Liver (tissue), 3 donors: ENCODE data around the gene FLAD1.

Source experiments
- EGR1 ChIP-seq, 2 donors: IDR thresholded peaks; 2 replicates each; pipeline ENCODE4 v1.6.1; 2016 to 2018; ENCODE audit warnings: antibody characterized with exemption in 2 of 2, low read depth in 2 of 2
- FOXA1 ChIP-seq: IDR thresholded peaks from 2 replicates; pipeline ENCODE4 v1.6.1; 2016; ENCODE audit warnings: antibody characterized with exemption
- GABPA ChIP-seq, 2 donors: IDR thresholded peaks in 1 of 2; conservative IDR thresholded peaks in 1 of 2; 2 replicates each; pipeline ENCODE4 v1.6.1; 2016; ENCODE audit warnings: antibody characterized with exemption in 2 of 2, mild to moderate bottlenecking in 1 of 2, moderate library complexity in 1 of 2
- HNF4A ChIP-seq, 2 donors: conservative IDR thresholded peaks; 2 replicates each; pipeline ENCODE4 v1.6.1; 2016; ENCODE audit warnings: antibody characterized with exemption in 2 of 2, mild to moderate bottlenecking in 2 of 2
- MAX ChIP-seq: IDR thresholded peaks from 2 replicates; pipeline ENCODE4 v1.6.1; 2016; ENCODE audit warnings: antibody characterized with exemption
- RAD21 ChIP-seq, 2 donors: IDR thresholded peaks; 2 replicates each; pipeline ENCODE4 v1.6.1; 2016; ENCODE audit warnings: antibody characterized with exemption in 2 of 2, mild to moderate bottlenecking in 2 of 2
- RXRA ChIP-seq, 2 donors: IDR thresholded peaks; 2 replicates each; pipeline ENCODE4 v1.6.1; 2017 to 2018; ENCODE audit warnings: antibody characterized with exemption in 2 of 2, mild to moderate bottlenecking in 1 of 2
- SP1 ChIP-seq: IDR thresholded peaks from 2 replicates; pipeline ENCODE4 v1.6.1; 2018; ENCODE audit warnings: antibody characterized with exemption, mild to moderate bottlenecking
- TAF1 ChIP-seq: conservative IDR thresholded peaks from 2 replicates; pipeline ENCODE4 v1.6.1; 2016; ENCODE audit warnings: antibody characterized with exemption, mild to moderate bottlenecking
- YY1 ChIP-seq: IDR thresholded peaks from 2 replicates; pipeline ENCODE4 v1.6.1; 2016; ENCODE audit warnings: antibody characterized with exemption, mild to moderate bottlenecking
- TF ChIP-seq, protein P1 (sequence below): fragments of 150-350 bp; IDR thresholded peaks from 2 replicates; pipeline ENCODE4 v1.5.1; 2017; ENCODE audit warnings: improper control_type of control experiment, low read depth, low read length; ENCODE audit not compliant: missing input control
- TF ChIP-seq, protein P2 (sequence below): IDR thresholded peaks from 2 replicates; pipeline ENCODE4 v1.6.1; 2016; ENCODE audit warnings: antibody characterized with exemption, mild to moderate bottlenecking
- TF ChIP-seq, protein P3 (sequence below): IDR thresholded peaks from 2 replicates; pipeline ENCODE4 v1.6.1; 2016; ENCODE audit warnings: antibody characterized with exemption
- donor health status: healthy.
- donor health status: healthy.

- TF ChIP-seq, protein P1, sequence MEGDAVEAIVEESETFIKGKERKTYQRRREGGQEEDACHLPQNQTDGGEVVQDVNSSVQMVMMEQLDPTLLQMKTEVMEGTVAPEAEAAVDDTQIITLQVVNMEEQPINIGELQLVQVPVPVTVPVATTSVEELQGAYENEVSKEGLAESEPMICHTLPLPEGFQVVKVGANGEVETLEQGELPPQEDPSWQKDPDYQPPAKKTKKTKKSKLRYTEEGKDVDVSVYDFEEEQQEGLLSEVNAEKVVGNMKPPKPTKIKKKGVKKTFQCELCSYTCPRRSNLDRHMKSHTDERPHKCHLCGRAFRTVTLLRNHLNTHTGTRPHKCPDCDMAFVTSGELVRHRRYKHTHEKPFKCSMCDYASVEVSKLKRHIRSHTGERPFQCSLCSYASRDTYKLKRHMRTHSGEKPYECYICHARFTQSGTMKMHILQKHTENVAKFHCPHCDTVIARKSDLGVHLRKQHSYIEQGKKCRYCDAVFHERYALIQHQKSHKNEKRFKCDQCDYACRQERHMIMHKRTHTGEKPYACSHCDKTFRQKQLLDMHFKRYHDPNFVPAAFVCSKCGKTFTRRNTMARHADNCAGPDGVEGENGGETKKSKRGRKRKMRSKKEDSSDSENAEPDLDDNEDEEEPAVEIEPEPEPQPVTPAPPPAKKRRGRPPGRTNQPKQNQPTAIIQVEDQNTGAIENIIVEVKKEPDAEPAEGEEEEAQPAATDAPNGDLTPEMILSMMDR = no peak
- TF ChIP-seq, protein P2, sequence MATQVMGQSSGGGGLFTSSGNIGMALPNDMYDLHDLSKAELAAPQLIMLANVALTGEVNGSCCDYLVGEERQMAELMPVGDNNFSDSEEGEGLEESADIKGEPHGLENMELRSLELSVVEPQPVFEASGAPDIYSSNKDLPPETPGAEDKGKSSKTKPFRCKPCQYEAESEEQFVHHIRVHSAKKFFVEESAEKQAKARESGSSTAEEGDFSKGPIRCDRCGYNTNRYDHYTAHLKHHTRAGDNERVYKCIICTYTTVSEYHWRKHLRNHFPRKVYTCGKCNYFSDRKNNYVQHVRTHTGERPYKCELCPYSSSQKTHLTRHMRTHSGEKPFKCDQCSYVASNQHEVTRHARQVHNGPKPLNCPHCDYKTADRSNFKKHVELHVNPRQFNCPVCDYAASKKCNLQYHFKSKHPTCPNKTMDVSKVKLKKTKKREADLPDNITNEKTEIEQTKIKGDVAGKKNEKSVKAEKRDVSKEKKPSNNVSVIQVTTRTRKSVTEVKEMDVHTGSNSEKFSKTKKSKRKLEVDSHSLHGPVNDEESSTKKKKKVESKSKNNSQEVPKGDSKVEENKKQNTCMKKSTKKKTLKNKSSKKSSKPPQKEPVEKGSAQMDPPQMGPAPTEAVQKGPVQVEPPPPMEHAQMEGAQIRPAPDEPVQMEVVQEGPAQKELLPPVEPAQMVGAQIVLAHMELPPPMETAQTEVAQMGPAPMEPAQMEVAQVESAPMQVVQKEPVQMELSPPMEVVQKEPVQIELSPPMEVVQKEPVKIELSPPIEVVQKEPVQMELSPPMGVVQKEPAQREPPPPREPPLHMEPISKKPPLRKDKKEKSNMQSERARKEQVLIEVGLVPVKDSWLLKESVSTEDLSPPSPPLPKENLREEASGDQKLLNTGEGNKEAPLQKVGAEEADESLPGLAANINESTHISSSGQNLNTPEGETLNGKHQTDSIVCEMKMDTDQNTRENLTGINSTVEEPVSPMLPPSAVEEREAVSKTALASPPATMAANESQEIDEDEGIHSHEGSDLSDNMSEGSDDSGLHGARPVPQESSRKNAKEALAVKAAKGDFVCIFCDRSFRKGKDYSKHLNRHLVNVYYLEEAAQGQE = no peak
- TF ChIP-seq FOXA1 = no peak
- no peak for TF ChIP-seq TAF1
- TF ChIP-seq RAD21 (IDR thresholded peaks at IDR 0.05) = no peak
- no peak for TF ChIP-seq SP1
- no peak for TF ChIP-seq HNF4A (conservative IDR thresholded peaks at IDR 0.05)
- TF ChIP-seq EGR1 (IDR thresholded peaks at IDR 0.05; ENCODE audit: low read depth in 2 of 2) = no peak
- TF ChIP-seq GABPA (IDR thresholded peaks at IDR 0.05 in 1 of 2, conservative IDR thresholded peaks at IDR 0.05 in 1 of 2) = no peak
- no peak for TF ChIP-seq YY1
- TF ChIP-seq, protein P3, sequence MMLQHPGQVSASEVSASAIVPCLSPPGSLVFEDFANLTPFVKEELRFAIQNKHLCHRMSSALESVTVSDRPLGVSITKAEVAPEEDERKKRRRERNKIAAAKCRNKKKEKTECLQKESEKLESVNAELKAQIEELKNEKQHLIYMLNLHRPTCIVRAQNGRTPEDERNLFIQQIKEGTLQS = no peak
- no peak for TF ChIP-seq RXRA (IDR thresholded peaks at IDR 0.05)
- TF ChIP-seq MAX = no peak
Observed at GRCh38 chr1:155040358-155041093, 57.4 kb downstream of the FLAD1 start.
